ENCODE results near the gene LNPEP.

DNA sequence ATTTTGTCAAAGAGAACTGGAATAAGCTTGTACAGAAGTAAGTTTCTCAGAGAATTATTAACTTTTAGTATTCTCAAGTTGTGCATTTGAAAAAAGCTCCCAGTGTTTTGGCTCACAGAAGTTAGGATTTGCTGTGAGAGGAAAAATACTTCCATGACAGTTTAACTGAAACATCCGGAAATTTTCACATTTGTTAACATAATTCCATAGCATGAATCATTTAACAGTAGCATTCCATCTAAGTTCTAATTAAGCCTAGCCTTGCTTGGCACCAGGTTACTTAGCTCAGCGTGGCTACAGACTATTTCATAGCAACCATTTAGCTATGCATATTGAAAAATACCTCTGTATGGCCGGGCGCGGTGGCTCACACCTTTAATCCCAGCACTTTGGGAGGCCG, 90.8 kb downstream of the LNPEP start:
- TF ChIP-seq POLR2A (IDR thresholded peaks at IDR 0.05) = no peak
- no peak for TF ChIP-seq POLR2AphosphoS5 (IDR thresholded peaks at IDR 0.05)
